ENCODE data around the gene FHAD1.

- TF ChIP-seq ISL1 (CRISPR knock-in tag; IDR thresholded peaks at IDR 0.05): no peak
- TF ChIP-seq CREB5 (CRISPR knock-in tag; IDR thresholded peaks at IDR 0.05; ENCODE audit: low read depth): no peak
- TF ChIP-seq SNAI2 (CRISPR knock-in tag; IDR thresholded peaks at IDR 0.05): no peak
Observed at GRCh38 chr1:15312626-15313411, 65.8 kb downstream of the FHAD1 start.

All from SK-N-SH treated with all-trans-retinoic acid at 6 μM for 48 hours (cell line).